HL-60 (cell line): ENCODE data around the gene WDPCP.

ENCODE experiments used
- CTCF ChIP-seq: IDR thresholded peaks from one replicate; pipeline ENCODE4 v1.5.1; 2011; ENCODE audit warnings: low read length, control low read depth, inconsistent platforms; ENCODE audit not compliant: insufficient read depth
- GABPA ChIP-seq: IDR thresholded peaks from 2 replicates; pipeline ENCODE4 v1.6.1; 2012; ENCODE audit warnings: low read depth
- POLR2AphosphoS5 ChIP-seq: IDR thresholded peaks from 2 replicates; pipeline ENCODE4 v1.6.1; 2012; ENCODE audit warnings: low read depth
- REST ChIP-seq: IDR thresholded peaks from 2 replicates; pipeline ENCODE4 v1.6.1; 2012; ENCODE audit warnings: low read depth; ENCODE audit not compliant: insufficient replicate concordance
- SPI1 ChIP-seq: IDR thresholded peaks from 2 replicates; pipeline ENCODE4 v1.6.1; 2012; ENCODE audit warnings: low read depth, mild to moderate bottlenecking, borderline replicate concordance

GRCh38 chr2:63555931-63556330, 32.3 kb downstream of the WDPCP start:
- no peak for TF ChIP-seq CTCF
- TF ChIP-seq REST = no peak
- no peak for TF ChIP-seq POLR2AphosphoS5
- no peak for TF ChIP-seq GABPA
- no peak for TF ChIP-seq SPI1
